Activated CD8-positive, alpha-beta memory T cell treated with anti-CD3 and anti-CD28 coated beads for 1 hour (primary cell): ENCODE data around the gene BRAF.
"Not testable (repeated sequence)": the region's sequence is repeated elsewhere in the genome, so short reads cannot be mapped to it uniquely, and the experiment has no call there.

Experiments
- DNase-seq, 2 donors: peaks; one replicate each; pipeline ENCODE4 v3.0.0-alpha.2; 2020; ENCODE audit warnings: low read depth in 1 of 2; ENCODE audit errors: extremely low read depth in 1 of 2

The BRAF gene

DNA sequence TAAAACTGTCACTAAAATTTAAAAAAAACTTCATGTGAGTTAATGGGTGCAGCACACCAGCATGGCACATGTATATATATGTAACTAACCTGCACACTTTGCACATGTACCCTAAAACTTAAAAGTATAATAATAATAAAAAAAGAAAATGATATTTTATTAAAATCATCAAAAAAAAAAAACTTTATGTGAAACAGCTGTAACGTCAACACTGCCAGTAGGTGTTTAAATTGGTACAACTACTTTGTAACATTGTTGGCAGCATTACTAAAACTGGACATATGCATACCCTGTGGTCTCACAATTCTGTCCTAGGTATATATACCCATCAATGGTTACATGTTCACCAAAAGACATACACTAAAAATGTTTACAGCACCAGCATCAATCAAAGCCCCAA, 146.2 kb downstream of the BRAF start:
- no peak for DNase-seq

GRCh38 chr7:140774371-140774770, 150.4 kb downstream of the BRAF start:
- no peak for DNase-seq

DNA sequence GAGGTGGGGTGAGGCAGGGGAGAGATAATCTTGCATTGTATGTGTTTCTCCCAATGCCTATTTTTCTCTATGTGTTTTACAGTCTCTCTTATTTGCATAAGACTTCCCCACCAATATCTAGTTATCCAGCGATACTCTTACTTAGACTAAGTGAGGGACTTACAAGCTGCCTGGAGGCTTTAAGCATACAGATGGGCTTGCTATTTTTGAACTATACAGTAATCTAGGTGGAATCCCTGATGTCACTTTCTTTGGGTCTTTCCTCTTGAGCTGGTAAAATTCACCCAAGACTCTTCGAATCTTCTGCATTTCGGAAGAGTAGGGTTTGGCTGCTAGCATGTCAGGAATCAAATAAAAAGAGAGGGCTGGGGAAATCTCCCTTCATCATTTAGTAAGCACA, 151.6 kb downstream of the BRAF start:
- no peak for DNase-seq

DNA sequence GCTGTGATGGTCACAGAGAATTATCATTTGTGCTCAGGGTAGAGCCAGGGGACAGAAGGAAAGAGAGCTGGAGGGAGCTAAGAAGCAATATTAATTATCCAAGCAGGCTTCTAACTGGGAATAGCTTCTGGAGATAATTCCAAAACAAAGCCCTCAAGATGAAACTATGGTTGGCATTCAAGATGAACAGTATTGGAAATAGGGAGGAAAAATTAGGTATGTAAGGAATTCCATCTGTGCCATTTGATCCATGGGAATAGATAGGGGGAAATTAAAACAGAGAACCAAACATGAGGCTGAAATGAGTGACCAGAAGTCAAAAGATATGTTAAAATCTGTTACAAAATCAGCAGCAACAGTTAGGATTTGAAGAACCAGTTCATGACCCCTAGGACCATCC, 152.9 kb downstream of the BRAF start:
- no peak for DNase-seq

- DNase-seq = no peak
These were observed 154.9 kb downstream of the BRAF start for GRCh38 chr7:140769852-140770251.

GRCh38 chr7:140767418-140767817, 157.3 kb downstream of the BRAF start:
- no peak for DNase-seq

DNA sequence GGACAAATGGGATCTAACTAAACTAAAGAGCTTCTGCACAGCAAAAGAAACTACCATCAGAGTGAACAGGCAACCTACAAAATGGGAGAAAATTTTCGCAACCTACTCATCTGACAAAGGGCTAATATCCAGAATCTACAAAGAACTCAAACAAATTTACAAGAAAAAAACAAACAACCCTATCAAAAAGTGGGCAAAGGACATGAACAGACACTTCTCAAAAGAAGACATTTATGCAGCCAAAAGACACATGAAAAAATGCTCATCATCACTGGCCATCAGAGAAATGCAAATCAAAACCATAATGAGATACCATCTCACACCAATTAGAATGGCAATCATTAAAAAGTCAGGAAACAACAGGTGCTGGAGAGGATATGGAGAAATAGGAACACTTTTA, 159.3 kb downstream of the BRAF start:
- DNase-seq = not testable (repeated sequence)

DNA sequence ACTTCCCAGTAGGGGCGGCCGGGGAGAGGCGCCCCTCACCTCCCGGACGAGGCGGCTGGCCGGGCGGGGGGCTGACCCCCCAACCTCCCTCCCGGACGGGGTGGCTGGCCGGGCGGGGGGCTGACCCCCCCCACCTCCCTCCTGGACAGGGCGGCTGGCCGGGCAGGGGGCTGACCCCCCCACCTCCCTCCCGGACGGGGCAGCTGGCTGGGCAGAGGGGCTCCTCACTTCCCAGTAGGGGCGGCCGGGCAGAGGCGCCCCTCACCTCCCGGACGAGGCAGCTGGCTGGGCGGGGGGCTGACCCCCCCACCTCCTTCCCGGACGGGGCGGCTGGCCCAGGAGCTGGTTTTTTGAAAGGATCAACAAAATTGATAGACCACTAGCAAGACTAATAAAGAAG, 161.6 kb downstream of the BRAF start:
- not testable (repeated sequence) for DNase-seq

GRCh38 chr7:140761375-140761774, 163.4 kb downstream of the BRAF start:
- DNase-seq = not testable (repeated sequence)

DNA sequence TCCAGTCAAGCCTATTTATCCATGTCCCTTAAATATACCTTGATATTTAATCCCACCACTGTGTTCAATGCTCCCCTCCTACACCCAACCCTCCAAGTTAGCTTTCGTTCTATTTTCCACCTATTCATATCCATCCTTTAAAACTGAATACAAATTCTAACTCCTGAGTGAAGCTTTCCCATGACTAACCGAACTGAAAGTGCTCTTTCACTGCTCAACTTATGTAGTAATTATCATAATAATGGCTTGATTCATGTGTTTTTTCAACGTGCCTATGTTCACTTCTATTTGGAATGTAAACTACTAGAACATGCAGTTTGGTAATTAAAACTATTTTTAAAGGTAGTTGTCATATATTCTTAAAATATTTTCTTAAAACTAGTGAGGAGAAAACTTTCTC, 170.2 kb downstream of the BRAF start:
- DNase-seq = no peak

DNA sequence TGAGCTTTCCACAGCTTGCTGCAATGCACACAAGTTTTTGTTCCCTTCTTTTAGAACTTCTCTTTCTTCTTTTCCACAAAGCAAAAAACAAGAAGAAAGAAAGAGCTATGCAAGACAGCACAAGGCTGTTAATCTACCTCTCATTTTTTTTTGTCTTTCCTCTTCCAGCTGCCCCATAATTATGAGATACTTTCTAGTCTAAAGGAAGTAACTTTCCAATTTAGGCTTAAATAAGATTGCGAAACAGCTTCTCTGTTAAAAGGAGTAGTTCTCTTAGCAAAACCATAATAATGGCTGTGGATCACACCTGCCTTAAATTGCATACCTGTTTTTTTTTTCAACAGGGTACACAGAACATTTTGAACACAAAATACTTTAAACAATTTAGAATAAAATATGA, 172.2 kb downstream of the BRAF start:
- DNase-seq = no peak

GRCh38 chr7:140746751-140747150, 178.0 kb downstream of the BRAF start:
- no peak for DNase-seq

DNA sequence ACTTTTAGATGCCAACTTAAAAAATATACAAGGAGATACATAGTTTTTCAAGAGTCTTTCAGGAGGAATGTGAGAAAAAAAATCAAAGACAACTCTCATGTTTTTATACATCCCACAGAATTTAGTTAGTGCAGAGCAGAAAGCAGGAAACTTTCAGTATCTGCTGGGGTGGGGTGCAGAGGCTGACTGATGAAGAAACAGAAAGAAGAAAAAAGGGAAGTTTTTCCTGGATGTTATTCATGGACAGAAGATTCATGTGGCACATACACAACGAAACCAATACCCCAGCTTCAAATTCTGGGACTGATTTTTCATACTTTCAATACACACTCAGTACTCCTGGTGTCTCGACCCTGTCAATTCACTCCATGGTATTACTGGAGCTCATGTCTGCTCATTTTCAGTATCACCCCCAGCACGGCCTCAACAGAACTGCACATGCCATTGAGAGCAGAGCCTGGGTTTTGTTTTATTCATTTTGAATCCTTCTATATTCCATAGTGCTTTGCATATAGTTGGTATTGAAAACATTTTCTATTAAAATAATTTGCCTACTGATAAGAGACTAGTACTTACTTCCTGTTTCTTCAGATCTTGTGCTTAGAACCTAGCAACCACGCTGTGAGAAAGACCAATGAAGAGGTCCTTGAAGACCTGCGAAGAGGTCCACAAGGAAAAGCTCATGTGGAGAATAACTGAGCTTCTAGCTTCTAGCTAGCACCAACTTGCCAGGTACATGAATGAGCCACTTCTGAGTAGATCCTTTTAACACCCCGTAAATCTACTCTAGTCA, 179.3 kb downstream of the BRAF start:
- DNase-seq = no peak

DNA sequence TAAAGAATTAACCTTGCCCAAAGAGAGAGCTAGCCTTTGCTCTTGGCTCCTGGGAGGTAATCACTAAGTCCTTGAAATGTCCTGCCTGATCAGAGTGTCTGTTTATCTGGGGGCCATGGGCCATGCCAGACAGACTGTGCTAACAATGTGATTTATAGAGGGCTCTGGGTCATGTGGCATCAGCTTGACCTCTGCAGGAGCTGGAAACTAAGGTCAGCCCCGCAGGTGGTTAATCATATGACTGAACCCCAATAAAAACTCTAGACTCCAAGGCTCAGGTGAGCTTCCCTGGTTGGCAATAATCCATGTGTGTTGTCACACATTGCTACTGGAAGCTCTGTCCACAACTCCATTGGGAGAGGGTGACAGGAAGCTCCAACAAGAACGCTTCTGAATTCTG, 180.7 kb downstream of the BRAF start:
- DNase-seq = no peak

- DNase-seq = not testable (repeated sequence)
These were observed 181.5 kb downstream of the BRAF start for GRCh38 chr7:140743255-140743654.

DNA sequence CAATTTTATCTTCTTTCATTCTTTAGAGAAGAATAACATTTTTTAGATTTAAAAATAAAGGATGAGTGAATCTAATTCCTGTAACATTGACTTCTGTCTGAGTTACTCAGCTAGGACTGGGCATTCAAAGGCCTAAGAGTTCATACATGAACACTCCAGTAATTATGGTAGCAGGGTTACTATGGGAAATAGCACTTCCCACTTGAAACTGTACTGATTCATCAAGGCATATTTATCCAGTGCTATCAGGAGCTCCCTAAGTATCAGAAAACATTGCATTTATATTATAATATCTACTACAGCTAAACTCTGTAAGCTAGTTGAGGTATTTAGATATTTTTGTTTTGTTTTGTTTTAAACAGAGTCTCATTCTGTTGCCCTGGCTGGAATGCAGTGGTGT, 186.4 kb downstream of the BRAF start:
- no peak for DNase-seq

- DNase-seq = no peak
These were observed 190.0 kb downstream of the BRAF start for GRCh38 chr7:140734729-140735128.

GRCh38 chr7:140734096-140734495, 190.6 kb downstream of the BRAF start:
- no peak for DNase-seq

DNA sequence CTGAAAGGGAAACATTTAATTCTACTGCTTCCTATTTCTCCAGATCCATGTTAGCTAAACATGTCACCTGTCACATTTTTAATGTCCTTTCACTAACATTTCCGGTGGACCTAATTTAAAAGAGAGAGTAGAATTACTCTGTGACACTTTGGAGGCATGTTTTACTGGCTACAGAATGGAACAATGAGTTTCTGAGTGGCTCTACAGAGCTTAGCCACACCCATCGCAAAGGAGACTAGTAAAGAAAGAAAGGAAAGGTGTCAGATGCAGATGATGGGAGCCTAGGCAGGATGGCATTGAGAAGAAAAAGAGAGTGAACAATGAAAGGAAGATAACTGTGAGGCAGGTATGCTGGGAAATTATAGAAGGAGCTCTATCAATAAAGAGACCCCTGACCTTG, 192.3 kb downstream of the BRAF start:
- no peak for DNase-seq

DNA sequence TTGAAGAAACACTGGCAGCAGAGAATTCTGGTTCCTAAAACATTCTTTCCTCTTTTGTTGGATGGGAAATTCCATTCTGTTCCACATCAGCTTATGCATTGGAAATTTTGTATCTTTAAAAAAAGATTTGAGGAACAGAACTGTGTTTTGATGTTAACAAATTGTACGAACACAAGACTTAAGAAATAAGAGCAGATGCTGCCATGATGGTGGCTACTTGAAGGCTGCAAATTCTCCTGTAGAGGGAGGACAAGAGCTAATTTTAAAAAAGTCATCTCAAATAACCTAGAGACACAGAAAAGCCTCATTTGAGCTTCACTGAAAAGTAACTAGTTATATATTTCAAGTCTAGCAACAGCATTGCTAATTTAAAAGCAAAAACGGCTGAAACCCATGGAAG, 198.4 kb downstream of the BRAF start:
- DNase-seq = no peak

DNA sequence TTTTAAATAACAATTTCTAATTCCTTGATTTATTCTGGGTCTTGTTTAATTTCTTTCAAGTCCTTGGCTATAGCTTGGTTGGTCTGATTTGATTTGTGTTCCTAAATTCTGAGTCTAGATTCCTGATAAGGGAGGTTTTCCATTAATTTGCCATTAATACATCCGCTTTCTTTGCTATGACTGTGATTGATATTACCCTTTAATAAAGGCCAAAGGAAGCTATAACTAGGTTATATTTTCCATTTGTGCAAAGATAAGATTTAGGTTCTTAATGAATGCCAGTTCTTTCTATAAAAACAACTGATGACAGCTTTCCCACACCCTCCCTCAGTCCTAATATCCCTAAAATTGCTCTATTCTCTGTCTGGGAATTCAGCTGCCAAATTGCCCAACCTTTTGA, 200.0 kb downstream of the BRAF start:
- no peak for DNase-seq

GRCh38 chr7:140723574-140723973, 201.2 kb downstream of the BRAF start:
- DNase-seq = no peak

GRCh38 chr7:140723006-140723405, 201.7 kb downstream of the BRAF start:
- DNase-seq = peak in 1 of 2 donors; percentile 13
